GM12801 (cell line): ENCODE data around the gene MID1IP1.

Experiments used
- CTCF ChIP-seq: IDR thresholded peaks from one replicate; pipeline ENCODE4 v1.5.1; 2011; ENCODE audit warnings: control low read depth; ENCODE audit not compliant: insufficient read length; ENCODE audit errors: extremely low read depth

MID1IP1 gene

GRCh38 chrX:38804682-38805431, 3.6 kb downstream of the MID1IP1 start:
- no peak for TF ChIP-seq CTCF

GRCh38 chrX:38805432-38806389, 4.5 kb downstream of the MID1IP1 start:
- no peak for TF ChIP-seq CTCF

GRCh38 chrX:38806875-38807621, 5.8 kb downstream of the MID1IP1 start:
- no peak for TF ChIP-seq CTCF

- no peak for TF ChIP-seq CTCF
Measured at GRCh38 chrX:38807873-38808272, 6.6 kb downstream of the MID1IP1 start.

GRCh38 chrX:38811515-38812243, 10.4 kb downstream of the MID1IP1 start:
- TF ChIP-seq CTCF: no peak

- TF ChIP-seq CTCF: no peak
Measured at GRCh38 chrX:38816155-38816554, 14.9 kb downstream of the MID1IP1 start.
